ENCODE results near the gene GALNT6.

Gene GALNT6

GRCh38 chr12:51382173-51382572, 9.0 kb downstream of the GALNT6 start:
- no peak for DNase-seq (ENCODE audit: low read depth in 2 of 3, low spot score in 1 of 3)

GRCh38 chr12:51381226-51382079, 9.8 kb downstream of the GALNT6 start:
- no peak for DNase-seq (ENCODE audit: low read depth in 2 of 3, low spot score in 1 of 3)

GRCh38 chr12:51379571-51379970, 11.6 kb downstream of the GALNT6 start:
- DNase-seq (ENCODE audit: low read depth in 2 of 3, low spot score in 1 of 3): no peak

GRCh38 chr12:51378749-51379148, 12.5 kb downstream of the GALNT6 start:
- DNase-seq (ENCODE audit: low read depth in 2 of 3, low spot score in 1 of 3): no peak

- no peak for DNase-seq (ENCODE audit: low read depth in 2 of 3, low spot score in 1 of 3)
These were observed 13.9 kb downstream of the GALNT6 start for GRCh38 chr12:51377099-51377984.

- no peak for DNase-seq (ENCODE audit: low read depth in 2 of 3, low spot score in 1 of 3)
These were observed 16.4 kb downstream of the GALNT6 start for GRCh38 chr12:51374856-51375255.

GRCh38 chr12:51374361-51374760, 16.8 kb downstream of the GALNT6 start:
- DNase-seq (ENCODE audit: low read depth in 2 of 3, low spot score in 1 of 3): no peak

- DNase-seq (ENCODE audit: low read depth in 2 of 3, low spot score in 1 of 3): no peak
These were observed 18.0 kb downstream of the GALNT6 start for GRCh38 chr12:51373187-51373586.

GRCh38 chr12:51372021-51372420, 19.2 kb downstream of the GALNT6 start:
- DNase-seq (ENCODE audit: low read depth in 2 of 3, low spot score in 1 of 3): no peak

GRCh38 chr12:51371295-51371953, 19.8 kb downstream of the GALNT6 start:
- no peak for DNase-seq (ENCODE audit: low read depth in 2 of 3, low spot score in 1 of 3)

GRCh38 chr12:51370667-51371066, 20.5 kb downstream of the GALNT6 start:
- DNase-seq (ENCODE audit: low read depth in 2 of 3, low spot score in 1 of 3): no peak

GRCh38 chr12:51369581-51369980, 21.6 kb downstream of the GALNT6 start:
- DNase-seq (ENCODE audit: low read depth in 2 of 3, low spot score in 1 of 3): no peak

- peak; percentile 72 to 81 (median 79) for DNase-seq (ENCODE audit: low read depth in 2 of 3, low spot score in 1 of 3)
These were observed 22.3 kb downstream of the GALNT6 start for GRCh38 chr12:51368640-51369517.

- no peak for DNase-seq (ENCODE audit: low read depth in 2 of 3, low spot score in 1 of 3)
These were observed 25.9 kb downstream of the GALNT6 start for GRCh38 chr12:51365276-51365675.

GRCh38 chr12:51364001-51364400, 27.2 kb downstream of the GALNT6 start:
- DNase-seq (ENCODE audit: low read depth in 2 of 3, low spot score in 1 of 3): no peak

- no peak for DNase-seq (ENCODE audit: low read depth in 2 of 3, low spot score in 1 of 3)
These were observed 28.4 kb downstream of the GALNT6 start for GRCh38 chr12:51362747-51363342.

- no peak for DNase-seq (ENCODE audit: low read depth in 2 of 3, low spot score in 1 of 3)
These were observed 28.9 kb downstream of the GALNT6 start for GRCh38 chr12:51362307-51362706.

- no peak for DNase-seq (ENCODE audit: low read depth in 2 of 3, low spot score in 1 of 3)
These were observed 29.8 kb downstream of the GALNT6 start for GRCh38 chr12:51361161-51362016.

- no peak for DNase-seq (ENCODE audit: low read depth in 2 of 3, low spot score in 1 of 3)
These were observed 30.9 kb downstream of the GALNT6 start for GRCh38 chr12:51360315-51360714.

Measured in stimulated activated CD4-positive, alpha-beta T cell treated with anti-CD3 and anti-CD28 coated beads, Interleukin-12 subunit alpha, Interleukin-12 subunit beta, amount 100 ng/mL, for 48 hours (primary cell).